OCI-LY3 (cell line): ENCODE results near the gene WWOX.

ENCODE experiments used
- CTCF ChIP-seq: fragments of 200-600, 300-600 bp; sonication (generic); IDR thresholded peaks from 2 replicates; pipeline ENCODE4 v1.5.1; 2014; ENCODE audit warnings: antibody characterized with exemption, low read length, low read depth
- EZH2phosphoT487 ChIP-seq: fragments of 200-600 bp; shearing (Covaris generic); IDR thresholded peaks from 2 replicates; pipeline ENCODE4 v1.6.1; 2018; ENCODE audit warnings: antibody characterized with exemption, mixed run types, low read depth

GRCh38 chr16:79139799-79140198 lies 1040.3 kb downstream of the WWOX start:
- TF ChIP-seq CTCF (no peak), EZH2phosphoT487 (no peak)
